GM21529 (cell line): ENCODE results near the gene PTPN22.

ENCODE experiments used
- ATAC-seq: cut with Tn5 transposase; IDR thresholded peaks from one replicate; pipeline ENCODE4 v1.9.1; 2021; ENCODE audit not compliant: unreplicated experiment

PTPN22 gene

GRCh38 chr1:113804421-113805255 lies 66.9 kb downstream of the PTPN22 start:
- ATAC-seq: no peak

- no peak for ATAC-seq
Observed at GRCh38 chr1:113802367-113803007, 69.0 kb downstream of the PTPN22 start.

- ATAC-seq: no peak
Observed at GRCh38 chr1:113800487-113800886, 71.0 kb downstream of the PTPN22 start.

- ATAC-seq: no peak
Observed at GRCh38 chr1:113797472-113797871, 74.0 kb downstream of the PTPN22 start.

GRCh38 chr1:113793878-113794834 lies 77.4 kb downstream of the PTPN22 start:
- no peak for ATAC-seq

- ATAC-seq: no peak
Observed at GRCh38 chr1:113792986-113793385, 78.5 kb downstream of the PTPN22 start.

GRCh38 chr1:113792471-113792870 lies 79.0 kb downstream of the PTPN22 start:
- ATAC-seq: no peak

GRCh38 chr1:113788802-113789201 lies 82.7 kb downstream of the PTPN22 start:
- ATAC-seq: no peak

- ATAC-seq: no peak
Observed at GRCh38 chr1:113787663-113788062, 83.8 kb downstream of the PTPN22 start.

GRCh38 chr1:113786069-113786468 lies 85.4 kb downstream of the PTPN22 start:
- ATAC-seq: no peak

- peak; percentile 62 for ATAC-seq
Observed at GRCh38 chr1:113784104-113784779, 87.3 kb downstream of the PTPN22 start.

GRCh38 chr1:113783254-113784103 lies 88.0 kb downstream of the PTPN22 start:
- peak; percentile 78 for ATAC-seq

- ATAC-seq: no peak
Observed at GRCh38 chr1:113782406-113782805, 89.1 kb downstream of the PTPN22 start.

- peak; percentile 53 for ATAC-seq
Observed at GRCh38 chr1:113780374-113781146, 91.0 kb downstream of the PTPN22 start.

- no peak for ATAC-seq
Observed at GRCh38 chr1:113779542-113779941, 92.0 kb downstream of the PTPN22 start.

- no peak for ATAC-seq
Observed at GRCh38 chr1:113777561-113777960, 94.0 kb downstream of the PTPN22 start.

- no peak for ATAC-seq
Observed at GRCh38 chr1:113770031-113770430, 101.5 kb downstream of the PTPN22 start.

GRCh38 chr1:113769601-113769970 lies 101.9 kb downstream of the PTPN22 start:
- no peak for ATAC-seq
